ENCODE results near the gene POM121.
"Not testable (repeated sequence)": the region's sequence is repeated elsewhere in the genome, so short reads cannot be mapped to it uniquely, and the experiment has no call there.

- not testable (repeated sequence) for TF ChIP-seq FOXK2 (IDR thresholded peaks at IDR 0.05); SP1 (IDR thresholded peaks at IDR 0.05); FOXM1 (IDR thresholded peaks at IDR 0.05; ENCODE audit: borderline replicate concordance); NFRKB (IDR thresholded peaks at IDR 0.05); PKNOX1 (IDR thresholded peaks at IDR 0.05); SUZ12 (IDR thresholded peaks at IDR 0.05); LEF1 (IDR thresholded peaks at IDR 0.05; ENCODE audit: borderline replicate concordance)
Measured at GRCh38 chr7:72971505-72971904, 46.6 kb downstream of the POM121 start.
